Endothelial cell of umbilical vein (primary cell): ENCODE results near the gene FAM3B. TPM values are rescaled to one million over a fixed set of nuclear protein-coding genes. Genes with fewer than 3 reads are reported as not detected.

Source experiments
- BruUV-seq: library from RNA; stranded (reverse); fragments of 400-500 nt; replicated peaks from 2 replicates; lab custom pipeline; 2021; lab: Mats Ljungman, UMichigan
- CTCF ChIA-PET: fragments of 300-600, 350-600 bp; sonication (Branson Sonifier 250); formaldehyde crosslinking; loops from one replicate; lab custom pipeline; 2021; ENCODE audit warnings: antibody characterized with exemption, inconsistent platforms; lab: Charles Lee
- POLR2A ChIA-PET: fragments of 300-600, 350-600 bp; sonication (Branson Sonifier 250); formaldehyde crosslinking; loops from one replicate; lab custom pipeline; 2021; ENCODE audit warnings: antibody characterized with exemption, inconsistent platforms; lab: Charles Lee
- DNase-seq: peaks from one replicate; pipeline ENCODE4 v3.0.0-alpha.2; 2011; ENCODE audit warnings: low read depth, low spot score
- FAIRE-seq: peaks from 2 replicates; lab custom pipeline; 2011; peaks lifted over from hg19 to GRCh38; lab: Jason Lieb, UNC
- H2AFZ ChIP-seq: 2 replicates; pipeline ENCODE4 v1.6.0; 2012; ENCODE audit warnings: low read depth, low read length, control low read depth, inconsistent platforms
- H3K27ac ChIP-seq: 2 replicates; pipeline ENCODE4 v1.5.1; 2011; ENCODE audit warnings: low read depth, mild to moderate bottlenecking, control low read depth, low read length, moderate library complexity; ENCODE audit not compliant: insufficient read depth
- H3K27me3 ChIP-seq, 2 experiments: 2 replicates each; pipeline versions ENCODE4 v1.6.0 to v1.6.1; 2011; ENCODE audit warnings: low read length in 2 of 2, mixed read lengths in 1 of 2; ENCODE audit not compliant: control insufficient read depth in 2 of 2, insufficient read depth in 2 of 2
- H3K36me3 ChIP-seq, 2 experiments: 2 replicates in 1 of 2; 3 replicates in 1 of 2; pipeline ENCODE4 v1.5.1; 2011; ENCODE audit warnings: low read length in 2 of 2, mild to moderate bottlenecking in 1 of 2, moderate library complexity in 1 of 2; ENCODE audit not compliant: control insufficient read depth in 2 of 2, insufficient read depth in 2 of 2; ENCODE audit errors: extremely low read depth in 1 of 2
- H3K4me1 ChIP-seq: 3 replicates; pipeline ENCODE4 v1.5.1; 2011; ENCODE audit warnings: mild to moderate bottlenecking, low read length; ENCODE audit not compliant: control insufficient read depth, insufficient read depth; ENCODE audit errors: extremely low read depth
- H3K4me2 ChIP-seq: 2 replicates; pipeline ENCODE4 v1.6.1; 2011; ENCODE audit warnings: low read length, control low read depth, mixed read lengths; ENCODE audit not compliant: insufficient read depth
- H3K4me3 ChIP-seq, 3 experiments: fragments of 200-600 bp in 1 of 3; sonication (generic), shearing (Covaris generic) in 1 of 3; replicated peaks in 1 of 3; 2 replicates each; pipeline ENCODE4 v1.5.1; 2011 to 2016; ENCODE audit warnings: control low read depth in 3 of 3, low read length in 3 of 3, mild to moderate bottlenecking in 2 of 3, inconsistent platforms in 1 of 3, low read depth in 1 of 3, moderate library complexity in 1 of 3; ENCODE audit not compliant: insufficient read depth in 1 of 3
- H3K79me2 ChIP-seq: 2 replicates; pipeline ENCODE4 v1.6.0; 2012; ENCODE audit warnings: low read length, inconsistent platforms; ENCODE audit not compliant: control insufficient read depth, insufficient read depth
- H3K9ac ChIP-seq: replicated peaks from 2 replicates; pipeline ENCODE3; 2011; ENCODE audit warnings: low read length, control low read depth; ENCODE audit not compliant: insufficient read depth; ENCODE audit errors: extremely low read depth
- H3K9me1 ChIP-seq: replicated peaks from 3 replicates; pipeline ENCODE4 v1.6.0; 2011; ENCODE audit warnings: mild to moderate bottlenecking, low read length; ENCODE audit not compliant: control insufficient read depth, insufficient read depth; ENCODE audit errors: extremely low read depth
- H3K9me3 ChIP-seq: replicated peaks from 2 replicates; pipeline ENCODE4 v1.5.1; 2012; ENCODE audit warnings: low read length, inconsistent platforms; ENCODE audit not compliant: control insufficient read depth, insufficient read depth
- H4K20me1 ChIP-seq: replicated peaks from 2 replicates; pipeline ENCODE3; 2011; ENCODE audit warnings: mild to moderate bottlenecking, low read length; ENCODE audit not compliant: control insufficient read depth, insufficient read depth; ENCODE audit errors: extremely low read depth
- CTCF ChIP-seq, 2 donors: IDR thresholded peaks; 1 replicate in 1 of 2; 2 replicates in 1 of 2; pipeline ENCODE4 v1.5.1; 2011; ENCODE audit warnings: low read length in 2 of 2, mild to moderate bottlenecking in 2 of 2, moderate library complexity in 2 of 2, control low read depth in 1 of 2, inconsistent platforms in 1 of 2, low read depth in 1 of 2; ENCODE audit not compliant: insufficient read depth in 1 of 2; ENCODE audit errors: extremely low read depth in 1 of 2
- EZH2 ChIP-seq: IDR thresholded peaks from 2 replicates; pipeline ENCODE4 v1.6.1; 2012; ENCODE audit warnings: borderline replicate concordance, low read depth, mild to moderate bottlenecking, moderate library complexity, low read length, inconsistent platforms; ENCODE audit not compliant: severe bottlenecking
- FOS ChIP-seq: IDR thresholded peaks from 2 replicates; pipeline ENCODE4 v1.6.1; 2011; ENCODE audit warnings: mild to moderate bottlenecking, low read length, moderate library complexity, borderline replicate concordance; ENCODE audit not compliant: insufficient read depth
- GATA2 ChIP-seq: IDR thresholded peaks from 2 replicates; pipeline ENCODE4 v1.7.0; 2011; ENCODE audit warnings: low read depth, mild to moderate bottlenecking, moderate library complexity, mixed read lengths, low read length; ENCODE audit not compliant: insufficient read length, insufficient read depth
- JUN ChIP-seq: IDR thresholded peaks from 2 replicates; pipeline ENCODE4 v1.6.1; 2011; ENCODE audit warnings: borderline replicate concordance, low read depth; ENCODE audit not compliant: insufficient read length, insufficient read depth
- MYC ChIP-seq: IDR thresholded peaks from one replicate; pipeline ENCODE4 v1.6.1; 2011; ENCODE audit warnings: mild to moderate bottlenecking, low read depth, low read length
- POLR2A ChIP-seq: IDR thresholded peaks from 2 replicates; pipeline ENCODE4 v1.6.1; 2012; ENCODE audit warnings: low read depth, mild to moderate bottlenecking, control low read depth, low read length
- POLR2AphosphoS5 ChIP-seq: IDR thresholded peaks from 2 replicates; pipeline ENCODE4 v1.6.1; 2012; ENCODE audit warnings: low read depth, mild to moderate bottlenecking, control low read depth, low read length, moderate library complexity; ENCODE audit not compliant: insufficient read depth
- dilution Hi-C: fragments of 300-500 bp; cut with MboI; formaldehyde crosslinking; loops from one replicate; pipeline ENCODE4 v1.15.0; 2019; ENCODE audit warnings: low sequenced_read_pairs; ENCODE audit not compliant: extremely low pct_ligation_motif_present
- intact Hi-C: fragments of 100-400 bp; cut with micrococcal nuclease; formaldehyde crosslinking; loops from one replicate; pipeline ENCODE4 v1.10.0; 2022
- polyA plus RNA-seq, 4 experiments: library from polyadenylated mRNA; depleted of rRNA in 3 of 4; stranded (reverse) in 3 of 4; unstranded in 1 of 4; fragments of >200 nt; gene quantifications; 2 replicates each; pipeline versions ENCODE4 v1.2.1 to v1.2.3, GENCODE V29; 2011 to 2012; ENCODE audit warnings: missing spikeins in 1 of 4
- total RNA-seq: library from RNA; stranded (reverse); gene quantifications from 2 replicates; pipeline ENCODE4 v1.2.3, GENCODE V29; 2021
- TF ChIP-seq, protein P1 (sequence below): IDR thresholded peaks from 2 replicates; pipeline ENCODE4 v1.6.1; 2011; ENCODE audit not compliant: insufficient read depth, insufficient read length

Gene FAM3B
- total and polyA plus RNA-seq, 2 donors (not counting 3 experiments of a cell fraction or from before 2014, with no cell fraction given) = not detected

DNA sequence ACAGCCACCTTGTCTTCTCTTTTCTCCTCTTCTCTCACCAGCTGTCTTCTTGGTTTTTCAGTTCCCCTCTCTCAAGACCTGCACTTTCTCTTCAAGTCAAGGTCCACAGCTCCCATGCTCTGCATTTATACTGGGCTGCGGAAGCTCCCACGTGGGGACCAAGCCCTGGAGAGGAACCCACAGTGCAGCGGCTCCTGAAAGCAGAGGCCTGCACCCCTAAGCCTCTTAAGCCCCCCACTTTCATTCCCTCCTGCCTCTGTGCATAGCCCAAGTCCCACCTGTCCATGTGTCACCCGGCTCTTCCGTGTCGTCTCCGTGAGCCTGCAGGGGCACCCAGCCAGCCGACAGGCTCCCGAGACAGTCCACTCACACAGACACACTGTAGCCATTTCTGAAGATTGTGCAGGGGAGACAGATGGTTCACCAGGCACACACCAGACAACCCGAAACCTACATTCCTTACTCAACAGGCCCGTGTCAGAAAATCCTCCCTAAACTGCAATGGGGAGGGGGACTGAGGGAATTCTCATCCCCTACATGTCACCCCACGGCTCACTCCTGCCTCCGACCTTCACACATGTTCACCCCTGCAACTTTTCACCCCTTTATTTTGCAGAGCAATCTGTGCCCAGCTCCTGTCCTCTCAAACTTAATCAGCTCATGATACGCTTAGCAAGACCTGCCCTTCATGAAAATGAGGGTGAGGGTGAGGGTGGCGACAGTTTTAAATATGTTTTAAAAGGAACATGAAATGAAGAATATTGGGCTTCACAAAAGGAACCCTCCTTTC lies 51.5 kb downstream of the FAM3B start:
- intact Hi-C loops = no loop called here
- Histone ChIP-seq H3K36me3 (no peaks in the 10 kb centered on the region), H3K27ac (no peak overlapping the region), H3K79me2 (no peaks in the 10 kb centered on the region), H3K4me1 (no peaks in the 10 kb centered on the region), H3K4me3 (no peak overlapping the region), H3K4me2 (no peak overlapping the region), H3K27me3 (no peaks in the 10 kb centered on the region), H4K20me1 (no peaks in the 10 kb centered on the region), H2AFZ (no peak overlapping the region), H3K9ac (no peak overlapping the region), H3K9me3 (no peaks in the 10 kb centered on the region), H3K9me1 (no peaks in the 10 kb centered on the region)
- CTCF ChIA-PET = interaction anchor here (1.2 kb wide), 1 partner anchor 84 kb away, joined by 4 read pairs; no protein-coding TSS in a partner anchor
- POLR2A ChIA-PET = no interaction called here
- BruUV-seq = no TSS peak
- dilution Hi-C loops = no loop called here
- DNase-seq (no peak), FAIRE-seq (no peak)
- no peak for TF ChIP-seq POLR2A
- no peak for TF ChIP-seq JUN
- TF ChIP-seq CTCF (IDR thresholded peaks at IDR 0.05; ENCODE audit: extremely low read depth in 1 of 2, insufficient read depth in 1 of 2, low read depth in 1 of 2, low read length in 2 of 2) = no peak
- no peak for TF ChIP-seq FOS
- no peak for TF ChIP-seq GATA2
- TF ChIP-seq, protein P1, sequence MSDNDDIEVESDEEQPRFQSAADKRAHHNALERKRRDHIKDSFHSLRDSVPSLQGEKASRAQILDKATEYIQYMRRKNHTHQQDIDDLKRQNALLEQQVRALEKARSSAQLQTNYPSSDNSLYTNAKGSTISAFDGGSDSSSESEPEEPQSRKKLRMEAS = no peak
- TF ChIP-seq EZH2 = no peak
- TF ChIP-seq POLR2AphosphoS5 = no peak
- no peak for TF ChIP-seq MYC
